ENCODE data around the gene ZNF471. TPM values are rescaled to one million over a fixed set of nuclear protein-coding genes. Genes with fewer than 3 reads are reported as not detected.

Gene ZNF471
- total RNA-seq (2022; extraction: Qiagen RNA extraction): 0.02 to 0.13 TPM (median 0.03 TPM) in 5 replicates

GRCh38 chr19:56507446-56508289, at the start of gene ZNF471:
Gene ZNF471, plus strand, starts transcription at chr19:56507855. Its CDS starts 3,717 bp downstream, at chr19:56511572.

GRCh38 chr19:56476651-56477428, 30.8 kb upstream of the ZNF471 start, which contains the start of gene ZNF667:
Gene ZNF667, minus strand, starts transcription at chr19:56477345. Its CDS starts 14,975 bp downstream, at chr19:56462370.

GRCh38 chr19:56538761-56539263, 31.2 kb downstream of the ZNF471 start, which contains the start of gene ZFP28:
Gene ZFP28, plus strand, starts transcription at chr19:56538948. Its CDS starts 71 bp downstream, at chr19:56539019.

GRCh38 chr19:56567274-56568120, 59.8 kb downstream of the ZNF471 start, which contains the start of gene ZNF470:
Gene ZNF470, plus strand, starts transcription at chr19:56567468. Its CDS starts 2,844 bp downstream, at chr19:56570312.

Other genes with a start within 250 kb of the ZNF471 start
- gene EDDM13, start 235.1 kb upstream of the ZNF471 start, total RNA-seq (2022; extraction: Qiagen RNA extraction): not detected in 5 replicates
- 6.7 to 8.7 TPM (median 7.5 TPM) in 5 replicates for gene ZSCAN5A, start 193.0 kb upstream of the ZNF471 start, total RNA-seq (2022; extraction: Qiagen RNA extraction)
- 0.95 to 1.6 TPM (median 1.1 TPM) in 5 replicates for gene ZNF582, start 114.3 kb upstream of the ZNF471 start, total RNA-seq (2022; extraction: Qiagen RNA extraction)
- 2.1 to 2.8 TPM (median 2.2 TPM) in 5 replicates for gene ZNF583, start 103.5 kb upstream of the ZNF471 start, total RNA-seq (2022; extraction: Qiagen RNA extraction)
- not detected in 5 replicates for gene ZNF667, start 30.5 kb upstream of the ZNF471 start, total RNA-seq (2022; extraction: Qiagen RNA extraction)
- 3.6 to 4.9 TPM (median 4.3 TPM) in 5 replicates for gene ZFP28, start 31.1 kb downstream of the ZNF471 start, total RNA-seq (2022; extraction: Qiagen RNA extraction)
- gene ZNF470, start 59.6 kb downstream of the ZNF471 start, total RNA-seq (2022; extraction: Qiagen RNA extraction): 1.3 to 1.7 TPM (median 1.5 TPM) in 5 replicates
- gene ZNF71, start 87.4 kb downstream of the ZNF471 start, total RNA-seq (2022; extraction: Qiagen RNA extraction): 8.8 to 11.8 TPM (median 10.9 TPM) in 5 replicates
- 0.10 TPM in 1 of 5 replicates, not detected in the others for gene SMIM17, start 135.3 kb downstream of the ZNF471 start, total RNA-seq (2022; extraction: Qiagen RNA extraction)
- gene ZNF835, start 163.9 kb downstream of the ZNF471 start, total RNA-seq (2022; extraction: Qiagen RNA extraction): not detected in 5 replicates

Measured in A549 treated with Hydrocortisone at 1 μM for 4 hours (cell line).